HG02884 (cell line): ENCODE results near the gene LRIG3.
"Not testable (repeated sequence)": the region's sequence is repeated elsewhere in the genome, so short reads cannot be mapped to it uniquely, and the experiment has no call there.

Experiments
- ATAC-seq: cut with Tn5 transposase; IDR thresholded peaks from one replicate; pipeline ENCODE4 v1.9.1; 2021; ENCODE audit warnings: mild to moderate bottlenecking, moderate library complexity; ENCODE audit not compliant: unreplicated experiment

Gene LRIG3

GRCh38 chr12:58907391-58907790 lies 12.9 kb downstream of the LRIG3 start:
- no peak for ATAC-seq

GRCh38 chr12:58906917-58907316 lies 13.4 kb downstream of the LRIG3 start:
- no peak for ATAC-seq

DNA sequence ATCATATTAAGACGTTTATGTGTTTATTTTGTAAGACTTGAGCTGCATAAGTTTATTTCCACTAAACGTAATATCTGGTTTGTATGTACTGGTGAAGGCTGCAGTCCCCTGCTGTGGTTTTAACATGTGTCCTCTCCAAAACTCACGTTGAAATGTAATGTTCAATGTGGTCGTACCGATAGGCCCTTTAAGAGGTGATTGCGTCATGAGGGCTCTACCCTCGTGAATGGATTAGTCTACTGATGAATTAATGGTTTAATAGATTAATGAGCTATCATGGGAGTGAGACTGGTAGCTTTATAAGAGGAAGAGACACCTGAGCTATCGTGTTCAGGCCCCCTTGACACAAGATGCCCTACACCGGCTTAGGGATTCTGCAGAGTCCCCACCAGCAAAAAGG lies 14.9 kb downstream of the LRIG3 start:
- ATAC-seq, result no peak

GRCh38 chr12:58902726-58903125 lies 17.6 kb downstream of the LRIG3 start:
- ATAC-seq, result not testable (repeated sequence)

GRCh38 chr12:58901664-58902063 lies 18.6 kb downstream of the LRIG3 start:
- no peak for ATAC-seq

GRCh38 chr12:58897969-58898368 lies 22.3 kb downstream of the LRIG3 start:
- no peak for ATAC-seq

- ATAC-seq, result no peak
Measured at GRCh38 chr12:58896278-58896677, 24.0 kb downstream of the LRIG3 start.

DNA sequence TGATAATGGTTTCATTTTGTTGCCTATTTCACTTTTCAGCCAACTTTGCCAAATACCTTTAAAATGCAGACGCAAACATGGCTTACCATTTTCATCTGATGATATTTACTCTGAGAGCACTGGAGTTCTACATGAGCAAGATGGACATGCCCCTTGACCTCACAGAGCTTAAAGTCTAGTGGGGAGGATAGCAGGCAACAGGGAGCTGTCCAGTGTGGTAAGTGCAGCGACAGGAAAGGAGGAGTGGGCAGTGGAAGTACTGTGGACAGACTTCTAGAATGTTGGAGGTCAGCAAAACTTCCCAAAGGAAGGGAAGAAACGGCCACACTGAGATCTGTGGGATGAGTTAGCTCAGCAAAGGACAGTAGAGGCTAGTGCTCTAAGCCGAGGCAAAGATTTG lies 25.3 kb downstream of the LRIG3 start:
- no peak for ATAC-seq

DNA sequence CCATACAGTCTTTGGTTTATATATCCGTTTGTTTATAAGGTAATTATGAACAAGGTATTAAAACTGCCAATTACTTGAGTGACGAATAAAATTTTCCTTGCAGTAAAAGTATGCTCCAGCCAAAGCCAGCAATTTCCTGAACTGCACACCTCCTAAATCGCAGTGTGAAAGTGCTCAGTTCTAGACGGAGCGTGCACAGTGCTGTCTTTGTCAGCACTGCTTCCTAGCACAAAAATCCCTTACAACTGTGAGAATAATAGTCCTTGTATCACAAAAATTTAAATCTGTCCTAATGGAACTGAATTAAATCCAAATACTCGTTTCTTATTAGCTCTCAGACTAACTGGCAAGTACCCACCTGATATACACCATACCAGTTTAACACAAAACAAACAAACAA lies 26.3 kb downstream of the LRIG3 start:
- ATAC-seq, result no peak

DNA sequence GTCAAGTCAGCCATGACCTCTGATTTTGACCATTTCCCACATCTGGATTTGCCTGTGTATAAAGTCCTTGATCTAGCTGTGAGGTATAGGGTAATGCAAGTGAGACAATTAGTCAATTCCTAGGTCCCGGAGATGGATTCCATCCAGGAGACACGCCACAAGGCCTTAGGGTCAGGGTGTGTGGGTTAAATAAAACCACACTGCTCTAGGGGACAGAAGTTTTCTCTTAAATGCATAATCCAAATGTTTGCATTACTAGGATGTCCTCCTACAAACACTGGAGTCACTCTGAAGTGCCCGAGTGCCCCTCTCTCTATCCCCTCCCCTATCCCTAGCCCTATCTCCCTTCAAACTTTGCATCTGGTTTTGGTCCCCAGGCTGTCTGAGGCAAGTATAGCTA lies 26.8 kb downstream of the LRIG3 start:
- no peak for ATAC-seq

DNA sequence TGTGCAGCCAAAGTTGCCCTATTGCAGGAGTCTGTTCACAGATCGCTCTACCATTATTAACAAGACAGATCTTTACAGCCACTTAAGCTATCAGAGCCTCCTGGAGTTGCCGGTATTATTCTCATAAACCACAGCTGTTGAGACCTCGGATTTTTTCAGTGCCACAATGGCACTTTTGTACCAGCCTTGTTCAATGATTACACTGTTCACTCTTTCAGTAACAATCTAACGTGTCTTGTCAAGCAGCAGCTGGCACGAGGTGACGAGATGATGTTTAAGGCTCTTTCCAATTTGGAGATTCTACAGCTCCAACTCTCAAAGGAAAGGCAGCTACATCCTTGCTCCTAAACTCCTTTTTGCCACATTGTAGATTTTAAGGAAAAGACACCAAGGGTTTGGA lies 30.7 kb downstream of the LRIG3 start:
- ATAC-seq, result no peak

GRCh38 chr12:58888131-58888783 lies 32.0 kb downstream of the LRIG3 start:
- ATAC-seq, result no peak

DNA sequence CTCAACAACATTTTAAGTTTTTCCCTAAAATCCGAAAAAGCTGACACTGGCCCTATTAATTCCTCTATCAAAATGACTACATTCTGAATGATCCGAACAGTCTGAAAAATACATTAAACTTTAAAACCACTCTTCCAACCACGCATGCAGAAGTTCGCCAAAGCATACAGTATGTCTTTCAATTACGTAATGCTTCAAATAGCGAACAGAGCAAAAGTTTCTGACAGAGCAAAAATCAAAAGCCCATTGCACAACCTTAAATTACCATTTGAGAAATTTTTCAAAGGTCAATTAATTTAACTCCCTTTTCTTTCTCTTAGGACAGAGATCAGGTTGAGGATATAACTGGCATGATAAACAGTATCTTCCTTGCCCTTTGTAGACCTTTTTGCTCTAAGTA lies 33.2 kb downstream of the LRIG3 start:
- no peak for ATAC-seq

- no peak for ATAC-seq
Measured at GRCh38 chr12:58886474-58886873, 33.8 kb downstream of the LRIG3 start.

GRCh38 chr12:58884916-58885315 lies 35.4 kb downstream of the LRIG3 start:
- ATAC-seq, result no peak

- ATAC-seq, result no peak
Measured at GRCh38 chr12:58883576-58884334, 36.5 kb downstream of the LRIG3 start.

DNA sequence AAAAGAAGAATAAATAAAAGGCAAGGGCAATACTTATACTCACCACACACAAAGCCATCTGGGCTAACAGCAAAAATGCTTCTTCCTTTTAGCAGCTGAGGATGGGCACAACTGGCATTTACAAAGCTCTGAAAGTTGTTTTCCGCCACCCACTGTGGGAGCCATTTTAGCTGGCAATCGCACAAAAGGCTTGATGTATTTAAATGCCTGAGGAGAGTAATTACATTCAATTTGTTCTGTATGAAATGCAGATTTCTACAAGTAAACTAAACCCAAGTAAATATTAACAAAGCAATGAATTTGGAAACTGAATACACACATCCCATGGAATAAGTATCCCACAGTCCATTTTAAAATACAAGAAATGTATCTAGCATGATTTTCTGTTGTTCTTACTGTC lies 37.5 kb downstream of the LRIG3 start:
- ATAC-seq, result no peak

- ATAC-seq, result no peak
Measured at GRCh38 chr12:58881816-58882215, 38.5 kb downstream of the LRIG3 start.

- no peak for ATAC-seq
Measured at GRCh38 chr12:58880639-58881038, 39.7 kb downstream of the LRIG3 start.

DNA sequence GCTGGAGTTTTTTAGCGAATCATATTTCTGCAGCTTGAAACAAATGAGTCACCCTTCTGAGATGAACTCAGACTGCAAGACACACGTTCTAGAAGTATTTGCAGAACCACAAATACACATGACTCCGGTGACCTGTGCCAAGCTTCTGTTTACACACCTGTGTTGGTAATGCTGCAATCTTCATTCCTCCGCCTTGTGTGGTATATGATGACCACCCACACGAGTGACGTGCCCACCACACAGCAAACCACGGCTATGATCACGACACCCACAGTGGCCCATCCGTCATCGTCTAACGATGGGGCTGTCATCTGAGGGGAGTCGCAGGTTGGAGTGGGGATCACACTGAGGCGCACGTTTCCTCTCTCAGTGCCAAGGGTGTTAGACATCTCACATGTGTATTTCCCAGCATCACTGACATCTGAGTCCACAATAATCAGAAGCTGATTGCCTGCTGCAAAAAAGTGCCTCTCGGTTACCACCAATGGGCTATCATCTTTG lies 43.0 kb downstream of the LRIG3 start:
- ATAC-seq, result no peak

DNA sequence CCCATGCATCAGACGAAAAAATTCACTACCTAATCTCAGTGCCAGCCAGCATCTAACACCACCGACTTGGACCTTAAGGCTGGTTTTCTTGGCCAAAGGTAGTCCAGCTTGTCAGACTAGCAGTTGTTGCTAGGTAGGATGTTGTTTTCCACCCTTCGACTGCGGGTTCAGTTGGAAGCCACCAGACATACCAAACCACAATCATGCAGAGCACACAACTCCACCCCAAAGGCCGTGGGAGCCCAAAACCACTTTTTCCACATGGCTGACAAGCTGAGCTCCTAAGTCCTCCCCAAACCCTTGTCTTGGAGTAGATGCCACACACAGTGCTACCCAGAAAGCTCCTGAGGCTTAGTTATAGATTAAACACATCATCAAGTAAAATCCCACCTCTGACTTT lies 46.8 kb downstream of the LRIG3 start:
- no peak for ATAC-seq

- ATAC-seq, result no peak
Measured at GRCh38 chr12:58871556-58871955, 48.7 kb downstream of the LRIG3 start.
